Brain pericyte (primary cell): ENCODE results near the gene RASGRF2.
"Not testable (repeated sequence)": the region's sequence is repeated elsewhere in the genome, so short reads cannot be mapped to it uniquely, and the experiment has no call there.

Source experiments
- DNase-seq: peaks from one replicate; pipeline ENCODE4 v3.0.0-alpha.2; 2012; ENCODE audit warnings: low read depth, low spot score

The RASGRF2 gene

DNA sequence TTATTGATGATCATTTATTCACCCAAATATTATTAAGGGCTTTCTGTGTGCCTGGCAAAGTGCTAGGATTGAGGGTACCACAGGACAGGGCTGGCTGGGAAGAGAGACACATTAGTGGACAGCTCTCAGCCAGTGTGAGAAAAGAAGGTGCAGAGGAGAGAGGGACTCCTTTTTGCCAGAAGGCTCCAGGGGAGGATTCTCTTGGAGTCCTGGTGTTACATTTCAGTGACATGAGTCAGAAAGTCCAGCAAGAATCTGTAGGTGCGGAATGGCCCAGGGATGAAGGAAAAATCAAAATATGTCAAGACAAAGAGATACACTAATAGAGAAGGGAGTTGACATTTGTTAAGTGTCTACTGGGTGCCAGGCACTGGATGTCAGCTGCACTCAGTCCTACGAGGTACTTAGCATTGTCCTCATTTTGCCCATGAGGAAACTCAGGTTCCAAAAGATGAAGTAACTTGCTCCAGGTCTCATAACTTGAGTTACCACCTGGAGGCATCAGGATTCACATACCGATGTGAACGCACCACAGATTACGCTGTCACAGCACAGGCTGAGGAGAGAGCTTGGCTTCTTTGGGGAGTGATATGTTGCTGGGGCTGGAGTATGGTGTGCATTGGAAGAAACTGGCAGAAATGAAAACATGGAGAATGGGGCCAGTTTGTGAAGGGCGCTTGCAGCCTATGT is 60.5 kb downstream of the RASGRF2 start:
- DNase-seq: no peak

DNA sequence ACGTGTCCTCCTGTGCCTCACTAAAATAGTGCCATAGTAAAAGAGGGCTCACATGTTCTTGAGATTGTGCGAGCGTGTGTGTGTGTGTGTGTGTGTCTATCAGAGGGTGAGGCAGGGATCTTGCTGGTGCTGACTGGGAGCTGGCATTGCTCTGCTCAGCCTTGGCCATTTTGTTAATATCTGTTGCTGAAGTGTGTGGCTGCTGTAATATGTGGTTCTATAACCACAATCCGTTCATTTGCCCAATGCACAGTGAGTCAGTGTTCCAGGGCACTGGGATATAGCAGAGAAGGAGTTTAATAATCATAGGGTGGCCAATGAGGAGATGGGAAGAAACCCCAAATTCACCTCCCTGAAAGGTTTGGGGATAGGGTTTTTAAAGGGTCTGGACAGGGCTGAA is 61.3 kb downstream of the RASGRF2 start:
- DNase-seq: no peak

DNA sequence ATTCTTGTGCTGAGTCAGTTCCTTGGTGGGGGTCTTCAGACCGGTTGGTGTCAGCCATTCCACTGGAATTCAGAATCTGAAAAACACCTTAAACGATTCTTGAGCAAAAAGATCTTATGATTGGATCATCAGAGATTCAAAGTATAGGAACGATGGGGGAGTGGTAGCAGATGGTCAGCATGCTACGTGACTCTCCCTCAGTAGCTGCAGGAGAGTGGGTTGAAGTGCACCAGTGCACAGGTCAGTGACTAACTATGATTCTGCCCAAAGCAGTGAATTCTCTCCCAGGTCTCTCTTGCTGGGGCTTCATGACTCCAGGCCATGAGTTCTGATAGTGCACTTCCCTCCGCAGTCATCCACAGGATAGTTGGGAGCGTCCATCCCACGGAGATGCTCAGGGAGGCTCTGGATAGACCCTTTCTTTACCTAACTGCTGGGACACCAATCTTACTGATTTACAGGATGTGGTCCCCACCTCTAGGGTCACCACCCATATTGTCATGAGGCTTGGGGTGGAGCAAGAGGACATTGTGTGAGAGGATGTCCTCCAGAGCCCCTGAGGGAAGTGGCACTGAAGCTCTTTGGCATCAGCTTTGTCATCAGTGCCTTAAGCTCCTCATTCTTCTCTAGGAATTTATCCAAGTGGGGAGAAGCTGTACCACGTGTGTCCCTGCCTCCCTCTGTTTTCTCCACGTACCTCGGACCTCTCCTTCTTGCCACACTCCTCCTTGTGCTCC is 62.0 kb downstream of the RASGRF2 start:
- DNase-seq: no peak

DNA sequence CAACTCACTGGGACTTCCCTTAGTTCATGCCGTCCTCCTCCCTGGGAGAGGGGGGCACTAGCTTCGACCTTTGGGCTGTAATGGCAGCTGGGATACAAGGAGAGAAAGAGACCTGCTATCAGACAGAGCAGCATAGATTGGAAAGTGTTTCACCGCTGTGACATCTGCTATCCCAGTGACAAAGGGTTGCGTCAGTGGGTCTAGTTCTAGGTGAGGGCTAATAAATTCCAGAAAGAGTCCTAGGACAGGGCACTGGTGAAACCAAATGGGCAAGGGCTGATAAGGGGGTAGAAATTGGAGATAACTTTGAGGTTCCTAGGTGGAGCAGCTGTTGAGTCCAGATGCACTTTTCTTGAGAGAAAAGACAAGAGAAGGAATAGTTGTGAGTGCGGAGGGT is 62.5 kb downstream of the RASGRF2 start:
- no peak for DNase-seq

DNA sequence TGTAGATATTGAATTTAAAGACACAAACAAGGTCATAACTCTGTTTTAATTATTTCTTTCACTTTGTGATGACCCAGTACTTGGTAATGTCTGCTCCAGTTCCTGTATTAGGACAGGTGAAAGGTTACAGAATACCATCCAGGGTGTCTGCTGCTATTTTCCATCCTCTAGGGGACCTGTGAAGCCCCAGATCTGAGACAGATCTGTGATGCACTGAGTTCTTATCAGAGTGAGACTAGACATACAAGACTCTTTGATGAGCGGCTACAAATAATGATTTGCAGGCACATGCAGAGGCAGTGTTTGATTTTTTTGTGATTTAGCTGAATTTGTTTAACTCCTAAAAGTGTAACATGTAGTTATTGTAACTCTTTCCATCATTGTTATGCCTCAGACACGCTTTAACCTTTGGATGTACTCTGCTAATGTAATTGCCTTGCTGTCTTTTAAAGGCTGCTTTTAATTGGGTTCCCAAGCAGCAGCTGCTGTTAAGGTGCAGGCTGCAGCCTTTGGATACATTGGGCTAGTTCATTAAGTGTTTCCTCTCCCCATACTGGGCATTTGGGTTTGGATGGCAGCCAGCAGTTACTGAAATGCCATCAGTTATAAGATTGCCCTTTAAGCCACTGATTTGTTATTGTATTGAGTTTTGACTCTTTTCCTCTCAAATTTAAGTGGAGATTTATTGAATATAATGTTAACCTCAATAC is 63.3 kb downstream of the RASGRF2 start:
- no peak for DNase-seq

DNA sequence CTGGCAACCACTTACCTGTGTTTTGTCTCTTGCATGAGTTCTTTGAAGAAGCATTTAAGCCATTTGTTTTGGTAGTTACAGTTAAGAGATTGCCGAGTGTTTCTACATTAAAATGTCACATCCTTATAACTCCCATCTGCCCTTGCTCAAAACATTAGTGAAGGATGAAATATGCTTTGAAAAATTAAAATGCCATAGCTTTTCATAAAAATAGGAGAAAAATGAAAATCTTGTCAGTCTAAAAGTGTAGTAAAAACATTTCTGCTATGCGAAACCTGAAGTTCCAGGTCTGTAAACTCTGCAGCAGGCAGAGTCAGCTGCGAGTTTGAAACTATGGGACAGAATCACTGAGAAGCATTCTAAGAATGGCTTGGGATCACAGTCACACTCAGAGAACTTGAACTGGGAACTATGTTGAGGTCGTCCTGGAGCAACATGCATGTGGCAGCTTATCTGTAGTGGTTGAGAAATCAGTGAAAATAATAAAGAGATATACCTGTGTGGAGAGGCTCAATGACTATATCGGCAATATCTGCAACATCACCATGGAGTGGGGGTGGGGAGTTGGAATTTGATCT is 67.4 kb downstream of the RASGRF2 start:
- no peak for DNase-seq

DNA sequence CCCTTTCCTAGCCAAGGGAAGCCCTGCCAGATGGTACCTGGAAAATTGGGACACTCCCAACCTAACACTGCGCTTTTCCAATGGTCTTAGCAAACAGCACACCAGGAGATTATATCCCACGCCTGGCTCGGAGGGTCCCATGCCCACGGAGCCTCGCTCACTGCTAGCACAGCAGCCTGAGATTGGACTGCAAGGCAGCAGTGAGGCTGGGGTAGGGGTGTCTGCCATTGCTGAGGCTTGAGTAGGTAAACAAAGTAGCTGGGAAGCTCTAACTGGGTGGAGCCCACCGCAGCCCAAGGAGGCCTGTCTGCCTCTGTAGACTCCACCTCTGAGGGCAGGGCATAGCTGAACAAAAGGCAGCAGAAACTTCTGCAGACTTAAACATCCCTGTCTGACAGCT is 68.7 kb downstream of the RASGRF2 start:
- not testable (repeated sequence) for DNase-seq

DNA sequence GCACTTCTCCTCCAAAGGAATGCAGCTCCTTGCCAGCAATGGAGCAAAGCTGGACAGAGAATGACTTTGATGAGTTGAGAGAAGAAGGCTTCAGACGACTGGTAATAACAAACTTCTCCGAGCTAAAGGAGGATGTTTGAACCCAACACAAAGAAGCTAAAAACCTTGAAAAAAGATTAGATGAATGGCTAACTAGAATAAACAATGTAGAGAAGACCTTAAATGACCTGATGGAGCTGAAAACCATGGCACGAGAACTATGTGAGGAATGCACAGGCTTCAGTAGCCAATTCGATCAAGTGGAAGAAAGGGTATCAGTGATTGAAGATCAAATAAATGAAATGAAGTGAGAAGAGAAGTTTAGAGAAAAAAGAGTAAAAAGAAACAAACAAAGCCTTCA is 69.6 kb downstream of the RASGRF2 start:
- DNase-seq: not testable (repeated sequence)

DNA sequence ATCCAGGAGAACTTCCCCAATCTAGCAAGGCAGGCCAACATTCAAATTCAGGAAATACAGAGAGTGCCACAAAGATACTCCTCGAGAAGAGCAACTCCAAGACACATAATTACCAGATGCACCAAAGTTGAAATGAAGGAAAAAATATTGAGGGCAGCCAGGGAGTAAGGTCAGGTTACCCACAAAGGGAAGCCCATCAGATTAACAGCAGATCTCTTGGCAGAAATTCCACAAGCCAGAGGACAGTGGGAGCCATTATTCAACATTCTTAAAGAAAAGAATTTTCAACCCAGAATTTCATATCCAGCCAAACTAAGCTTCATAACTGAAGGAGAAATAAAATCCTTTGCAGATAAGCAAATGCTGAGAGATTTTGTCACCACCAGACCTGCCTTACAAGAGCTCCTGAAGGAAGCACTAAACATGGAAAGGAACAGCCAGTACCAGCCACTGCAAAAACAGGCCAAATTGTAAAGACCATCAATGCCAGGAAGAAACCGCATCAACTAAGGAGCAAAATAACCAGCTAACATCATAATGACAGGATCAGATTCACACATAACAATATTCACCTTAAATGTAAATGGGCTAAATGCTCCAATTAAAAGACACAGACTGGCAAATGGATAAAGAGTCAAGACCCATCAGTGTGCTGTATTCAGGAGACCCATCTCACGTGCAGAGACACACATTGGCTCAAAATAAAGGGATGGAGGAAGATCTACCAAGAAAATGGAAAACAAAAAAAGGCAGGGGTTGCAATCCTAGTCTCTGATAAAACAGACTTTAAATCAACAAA is 70.3 kb downstream of the RASGRF2 start:
- DNase-seq: not testable (repeated sequence)

DNA sequence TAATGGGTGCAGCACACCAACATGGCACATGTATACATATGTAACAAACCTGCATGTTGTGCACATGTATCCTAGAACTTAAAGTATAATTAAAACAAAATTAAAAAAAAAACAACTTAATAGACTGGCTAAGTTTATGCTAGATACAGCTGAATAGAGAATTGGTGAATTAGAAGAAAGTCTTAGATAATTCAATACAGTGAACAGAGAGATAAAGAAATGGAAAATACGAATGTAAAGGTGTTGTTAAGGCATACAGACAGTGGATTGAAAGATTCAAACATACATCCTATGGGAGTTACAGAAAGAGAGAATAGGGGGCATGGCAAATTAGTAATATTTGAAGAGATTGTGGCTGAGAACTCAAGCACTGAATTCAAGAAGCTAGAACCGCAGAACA is 75.4 kb downstream of the RASGRF2 start:
- no peak for DNase-seq

DNA sequence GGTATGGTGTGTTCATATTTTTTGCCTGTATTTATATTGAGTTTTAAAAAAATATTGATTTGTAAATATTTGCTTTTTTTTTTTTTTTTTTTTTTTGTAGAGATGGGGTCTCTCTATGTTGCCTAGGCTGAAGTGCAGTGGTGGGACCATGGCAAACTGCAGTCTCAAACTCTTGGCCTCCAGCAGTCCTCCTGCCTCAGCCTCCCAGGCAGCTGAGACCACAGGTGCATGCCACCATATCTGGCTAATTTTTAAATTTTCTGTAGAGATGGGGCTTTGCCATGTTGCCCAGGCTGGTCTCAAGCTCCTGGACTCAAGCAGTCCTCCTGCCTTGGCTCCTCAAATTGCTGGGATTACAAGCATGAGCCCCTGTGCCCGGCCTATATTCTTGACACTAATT is 78.3 kb downstream of the RASGRF2 start:
- no peak for DNase-seq

DNA sequence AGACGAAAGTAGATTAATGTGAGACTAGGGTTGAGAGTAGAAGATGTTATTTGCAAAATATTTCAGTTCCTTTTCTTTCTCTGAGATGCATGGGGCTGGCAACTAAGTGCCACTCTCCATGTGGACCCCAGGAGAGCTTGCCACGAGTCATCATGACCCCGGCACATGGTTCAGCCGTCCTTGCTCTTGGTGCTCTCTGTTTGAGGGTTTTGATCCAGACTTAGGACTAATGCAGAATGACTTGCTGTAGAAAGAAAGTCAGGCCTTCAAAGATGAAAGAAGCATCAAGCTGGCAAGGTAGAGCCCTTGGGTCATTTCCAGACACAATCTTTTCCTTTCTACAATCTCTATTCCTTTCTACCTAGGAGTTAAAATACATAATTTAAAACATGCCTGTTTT is 84.7 kb downstream of the RASGRF2 start:
- DNase-seq: no peak

DNA sequence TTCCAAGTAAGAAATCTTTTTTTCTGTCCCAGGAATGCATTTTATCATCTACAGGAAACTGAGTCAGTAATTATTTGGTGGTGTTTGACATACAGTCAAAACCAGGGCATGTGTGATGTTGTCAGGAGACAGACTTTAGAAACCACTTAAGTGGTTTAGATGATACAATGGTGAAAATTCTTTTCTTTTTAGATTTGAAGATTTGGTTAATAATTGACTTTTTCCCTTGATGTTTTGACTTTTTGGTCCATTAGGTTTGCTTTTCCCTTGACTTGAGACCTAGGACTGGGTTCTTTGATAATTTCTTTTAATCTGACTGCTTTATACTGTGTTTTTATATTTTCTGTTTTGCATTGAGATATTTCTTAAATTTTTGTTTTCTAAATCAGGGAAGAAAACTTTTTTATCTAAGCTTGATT is 85.2 kb downstream of the RASGRF2 start:
- DNase-seq: no peak

DNA sequence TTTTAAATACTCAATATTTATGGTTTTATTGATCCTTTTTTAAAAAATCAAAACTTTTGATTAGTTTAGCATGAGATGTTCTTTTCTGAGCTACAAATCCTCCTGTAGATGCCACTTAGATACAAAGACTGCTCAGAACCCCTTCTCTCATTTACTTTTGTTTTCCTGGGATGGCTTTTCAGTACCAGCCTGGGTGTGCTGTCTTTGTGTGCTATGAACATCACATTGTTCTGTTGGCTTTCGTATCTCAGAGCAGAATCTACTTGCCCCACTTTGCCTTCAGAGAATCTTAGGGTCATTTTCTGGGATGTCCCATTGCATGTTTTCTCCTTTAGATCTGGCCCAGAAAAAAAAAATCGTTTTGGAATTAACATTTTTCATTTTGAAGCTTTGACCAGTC is 85.9 kb downstream of the RASGRF2 start:
- no peak for DNase-seq

DNA sequence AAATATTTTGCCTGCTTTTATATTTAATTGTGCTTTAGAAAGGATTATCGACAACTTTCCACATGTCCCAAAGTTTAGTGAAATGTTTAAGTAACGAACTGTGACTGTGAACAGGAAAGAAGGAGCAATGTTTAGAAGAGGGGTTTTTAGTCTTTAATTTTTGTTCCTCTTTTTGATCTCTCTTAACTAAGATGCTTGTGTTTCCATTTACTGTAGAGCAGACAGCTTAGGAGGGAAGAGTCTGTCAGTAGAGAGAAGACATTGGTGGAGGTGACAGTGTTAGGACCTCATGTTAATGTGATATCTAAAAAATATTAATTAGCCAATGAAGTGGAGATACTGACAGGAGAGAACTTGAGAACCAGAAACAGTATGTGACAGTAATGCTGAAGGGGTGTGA is 92.2 kb downstream of the RASGRF2 start:
- no peak for DNase-seq

DNA sequence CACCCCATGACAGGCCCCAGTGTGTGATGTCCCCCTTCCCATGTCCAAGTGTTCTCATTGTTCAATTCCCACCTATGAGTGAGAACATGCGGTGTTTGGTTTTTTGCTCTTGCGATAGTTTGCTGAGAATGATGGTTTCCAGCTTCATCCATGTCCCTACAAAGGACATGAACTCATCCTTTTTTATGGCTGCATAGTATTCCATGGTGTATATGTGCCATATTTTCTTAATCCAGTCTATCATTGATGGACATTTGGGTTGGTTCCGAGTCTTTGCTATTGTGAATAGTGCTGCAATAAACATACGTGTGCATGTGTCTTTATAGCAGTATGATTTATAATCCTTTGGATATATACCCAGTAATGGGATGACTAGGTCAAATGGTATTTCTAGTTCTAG is 93.1 kb downstream of the RASGRF2 start:
- not testable (repeated sequence) for DNase-seq

DNA sequence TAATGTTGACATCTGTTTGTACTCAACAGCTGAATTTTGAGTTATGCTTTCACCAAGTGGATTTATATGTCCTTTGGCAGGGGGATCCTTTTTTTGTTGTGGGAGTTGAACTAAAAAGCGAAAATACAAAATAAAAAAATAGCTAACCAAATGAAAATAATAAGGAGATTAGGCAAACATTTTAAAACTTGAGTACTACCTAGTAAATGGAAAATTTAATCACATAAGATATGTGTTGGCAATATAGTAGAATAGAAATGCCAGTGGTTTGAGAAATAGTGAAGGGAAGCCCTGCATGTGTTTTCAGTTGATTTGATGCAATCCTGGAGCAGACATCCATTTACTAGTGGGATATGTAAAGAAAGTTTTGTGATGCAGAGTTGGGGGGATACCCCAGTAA is 98.0 kb downstream of the RASGRF2 start:
- DNase-seq: no peak

DNA sequence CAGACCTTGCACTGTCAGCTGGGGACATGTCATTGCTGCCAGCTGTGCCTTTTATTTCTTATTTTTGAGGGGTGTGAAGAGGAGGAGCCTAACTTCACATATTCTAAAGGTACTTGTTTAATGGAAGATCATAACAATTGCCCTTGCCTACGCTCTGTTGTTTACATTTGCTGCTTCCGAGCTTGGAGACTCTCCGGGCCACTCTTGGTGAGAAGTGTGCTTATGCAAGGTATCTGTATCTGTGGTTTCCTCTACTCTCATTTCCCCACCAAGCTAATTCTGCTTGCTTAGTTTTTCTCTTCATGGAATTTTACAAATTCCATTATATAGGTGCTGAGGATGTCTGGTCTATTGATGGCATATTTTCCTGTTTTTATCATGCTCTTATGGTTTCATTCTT is 105.3 kb downstream of the RASGRF2 start:
- DNase-seq: no peak

DNA sequence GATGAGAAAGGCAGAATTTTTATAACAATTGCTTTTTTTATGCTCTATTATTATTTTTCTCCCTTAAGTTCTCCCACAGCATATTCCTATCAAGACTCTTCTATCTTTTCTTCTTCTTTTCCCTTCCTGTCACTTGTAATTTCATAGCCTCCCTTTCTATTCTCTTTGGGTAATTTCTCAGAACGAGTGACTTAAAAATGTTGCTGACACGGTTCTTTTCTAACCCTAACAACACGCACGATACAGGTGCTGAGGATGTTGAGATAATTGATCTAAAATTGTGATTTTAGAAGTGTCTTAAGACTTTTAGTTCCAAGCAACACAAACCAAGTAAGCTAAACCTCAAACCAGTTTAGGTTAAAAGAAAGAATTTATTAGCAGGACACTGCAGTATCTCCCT is 105.9 kb downstream of the RASGRF2 start:
- DNase-seq: no peak

DNA sequence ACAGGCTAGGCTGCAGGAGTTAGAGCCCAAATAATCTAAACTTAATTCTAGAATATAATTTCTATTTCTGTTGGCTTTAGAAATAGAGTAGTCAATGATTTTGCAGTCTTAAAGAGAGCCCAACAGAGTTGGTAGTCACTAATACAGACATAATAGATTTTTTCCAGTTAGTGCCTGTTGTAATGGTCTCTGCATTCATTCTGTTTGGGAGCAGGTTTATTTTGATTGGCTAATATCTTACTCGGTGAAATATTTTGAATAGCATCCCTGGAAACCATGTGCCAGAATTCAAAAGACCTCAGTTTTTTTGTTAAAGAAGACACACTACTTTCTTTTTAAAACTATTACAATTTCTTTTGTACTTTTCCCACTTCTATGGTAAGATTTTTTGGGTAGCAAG is 107.2 kb downstream of the RASGRF2 start:
- DNase-seq: no peak

DNA sequence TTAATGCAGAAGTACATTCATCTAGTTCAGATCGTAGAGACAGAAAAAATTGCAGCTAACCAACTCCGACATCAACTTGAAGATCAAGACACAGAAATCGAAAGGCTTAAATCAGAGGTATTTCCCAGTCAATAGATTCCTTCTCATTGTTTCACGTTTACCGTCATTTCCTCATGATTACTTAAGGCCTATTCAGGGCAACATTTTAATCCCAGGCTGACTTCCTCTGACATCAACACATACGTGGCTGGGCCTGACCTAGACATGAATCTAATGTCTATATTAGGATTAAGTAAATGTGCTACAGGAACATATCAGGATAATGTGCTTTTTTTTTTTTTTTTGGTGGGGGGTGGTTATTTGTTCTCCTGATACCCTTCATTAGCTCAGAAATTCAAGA is 107.9 kb downstream of the RASGRF2 start:
- DNase-seq: no peak

DNA sequence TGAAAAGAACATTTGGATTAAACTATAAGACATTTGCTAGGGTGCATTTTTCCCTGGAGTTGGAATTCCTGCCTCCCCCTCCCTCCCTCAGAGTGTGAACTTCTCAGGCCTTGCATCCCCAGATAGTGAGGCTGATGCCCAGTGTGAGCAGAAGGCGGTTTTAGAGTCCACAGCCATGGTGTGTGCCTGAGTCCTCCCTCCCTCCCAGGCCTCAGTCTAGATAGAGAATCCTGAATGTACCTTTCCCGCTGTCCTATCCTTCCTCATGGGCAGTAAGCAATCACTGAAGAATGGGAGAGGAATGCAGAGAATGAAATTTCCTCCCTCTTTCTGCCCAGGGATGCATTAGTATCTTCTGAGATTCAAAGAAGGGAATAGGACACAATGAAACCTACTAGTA is 108.5 kb downstream of the RASGRF2 start:
- DNase-seq: no peak
